NCI-H748 treated with DMSO at 0.1 percent for 48 hours (cell line): ENCODE measurements around the gene EPB41L5.
"Not testable (repeated sequence)": the region's sequence is repeated elsewhere in the genome, so short reads cannot be mapped to it uniquely, and the experiment has no call there.

ENCODE experiments used
- DNase-seq: peaks from one replicate; lab custom pipeline; 2025; lab: John Stamatoyannopoulos, UW

EPB41L5 gene

GRCh38 chr2:120012771-120013596 is at the start of gene EPB41L5:
EPB41L5 (plus strand) TSS chr2:120013077; CDS start chr2:120019085, 6,008 bp downstream.
- DNase-seq, result peak; percentile 73

- no peak for DNase-seq
Observed at GRCh38 chr2:119981896-119982295, 31.0 kb upstream of the EPB41L5 start.

- no peak for DNase-seq
Observed at GRCh38 chr2:119982506-119982905, 30.4 kb upstream of the EPB41L5 start.

- DNase-seq, result no peak
Observed at GRCh38 chr2:119983108-119983507, 29.8 kb upstream of the EPB41L5 start.

GRCh38 chr2:119996148-119996547 is 16.7 kb upstream of the EPB41L5 start:
- DNase-seq, result no peak

- not testable (repeated sequence) for DNase-seq
Observed at GRCh38 chr2:119996896-119997891, 15.7 kb upstream of the EPB41L5 start.

- DNase-seq, result no peak
Observed at GRCh38 chr2:120001471-120001870, 11.4 kb upstream of the EPB41L5 start.

GRCh38 chr2:120004254-120004653 is 8.6 kb upstream of the EPB41L5 start:
- DNase-seq, result no peak

GRCh38 chr2:120005834-120006521 is 6.9 kb upstream of the EPB41L5 start:
- DNase-seq, result no peak

- no peak for DNase-seq
Observed at GRCh38 chr2:120007851-120008250, 5.0 kb upstream of the EPB41L5 start.

GRCh38 chr2:120012363-120012762 is 514 bp upstream of the EPB41L5 start:
- DNase-seq, result peak; percentile 34

- DNase-seq, result peak; percentile 36
Observed at GRCh38 chr2:120013597-120014223, 833 bp downstream of the EPB41L5 start.

GRCh38 chr2:120014226-120014980 is 1.5 kb downstream of the EPB41L5 start:
- no peak for DNase-seq

GRCh38 chr2:120016800-120017199 is 3.9 kb downstream of the EPB41L5 start:
- DNase-seq, result no peak

- DNase-seq, result no peak
Observed at GRCh38 chr2:120017201-120017600, 4.3 kb downstream of the EPB41L5 start.

- DNase-seq, result no peak
Observed at GRCh38 chr2:120018549-120018948, 5.7 kb downstream of the EPB41L5 start.

GRCh38 chr2:120020554-120020953 is 7.7 kb downstream of the EPB41L5 start:
- no peak for DNase-seq

GRCh38 chr2:120022505-120022904 is 9.6 kb downstream of the EPB41L5 start:
- not testable (repeated sequence) for DNase-seq

- no peak for DNase-seq
Observed at GRCh38 chr2:120026890-120027289, 14.0 kb downstream of the EPB41L5 start.

- no peak for DNase-seq
Observed at GRCh38 chr2:120028795-120029194, 15.9 kb downstream of the EPB41L5 start.
